ENCODE data around the gene ROGDI. TPM values are rescaled to one million over a fixed set of nuclear protein-coding genes. Genes with fewer than 3 reads are reported as not detected.
A peak's percentile ranks its signal among the peaks of the same experiment; 100 is the strongest.

ROGDI gene
- total and polyA plus RNA-seq, 4 donors = 14.6 to 37.1 (median 30.5) TPM

DNA sequence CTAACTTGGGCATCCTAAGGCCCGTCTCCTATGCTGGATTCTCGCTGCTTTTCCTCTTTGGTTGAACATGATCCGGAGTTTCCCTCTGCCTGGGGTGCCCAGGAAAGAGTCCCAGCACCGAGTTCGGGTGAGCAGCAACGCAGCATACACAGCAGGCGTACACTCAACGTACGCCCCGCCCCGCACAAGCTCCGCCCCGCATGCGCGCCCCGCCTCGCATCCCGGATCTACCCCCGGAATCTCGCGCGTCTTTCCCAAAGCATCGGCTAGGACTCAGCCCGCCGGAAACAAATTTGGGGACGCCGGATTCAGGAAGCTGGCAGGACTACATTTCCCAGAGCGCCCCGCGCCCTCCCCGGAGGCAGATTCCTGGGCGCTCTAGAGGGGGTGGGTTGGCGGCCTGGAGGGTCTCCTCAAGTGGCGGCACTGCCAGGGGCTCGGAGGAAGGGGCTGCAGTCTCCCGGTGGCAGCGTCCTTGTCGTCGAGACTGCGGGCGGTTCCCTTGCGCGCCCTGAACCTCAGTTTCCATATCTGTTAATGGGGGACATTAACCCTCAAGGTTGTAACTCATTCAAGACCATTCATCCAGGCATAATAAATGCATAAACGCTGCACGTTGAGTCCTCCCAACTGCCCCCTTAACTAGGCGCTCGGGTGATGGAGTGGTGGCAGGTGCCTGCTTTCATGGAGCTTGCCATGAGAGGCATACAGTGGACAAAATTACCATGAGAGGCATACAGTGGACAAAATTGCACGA is 33.7 kb downstream of the ROGDI start:
- ATAC-seq (ENCODE audit: insufficient read depth, low FRiP score) = peak; percentile 97
- Histone ChIP-seq H3K27me3 (ENCODE audit: control insufficient read depth in 3 of 3, insufficient read depth in 3 of 3, low read length in 2 of 3) (no peaks in the 10 kb centered on the region), H3K9ac (ENCODE audit: insufficient read depth in 1 of 2, low read length in 2 of 2) (peak overlapping the region in 1 of 2 donors; percentile 88), H3K4me3 (peak overlapping the region; percentile 72), H3K4me1 (ENCODE audit: control insufficient read depth in 5 of 5, insufficient read depth in 5 of 5, low read length in 5 of 5) (peaks cover 0 to 20% (median 4%) of the 10 kb centered on the region in 5 donors), H3K36me3 (ENCODE audit: control insufficient read depth in 4 of 4, insufficient read depth in 4 of 4, low read length in 4 of 4) (peaks cover 0 to 10% (median 4%) of the 10 kb centered on the region in 4 donors), H3K27ac (ENCODE audit: low read depth in 1 of 2, low read length in 1 of 2) (peak overlapping the region; percentile 91 to 93), H3K9me3 (ENCODE audit: control insufficient read depth in 4 of 4, insufficient read depth in 3 of 4, low read length in 3 of 4) (no peaks in the 10 kb centered on the region)
- WGBS, 2 donors = 5 to 7% methylated on average over 48 of the region's 48 CpGs
- peak; percentile 97 to 98 (median 98) for DNase-seq
- TF ChIP-seq, protein P1, sequence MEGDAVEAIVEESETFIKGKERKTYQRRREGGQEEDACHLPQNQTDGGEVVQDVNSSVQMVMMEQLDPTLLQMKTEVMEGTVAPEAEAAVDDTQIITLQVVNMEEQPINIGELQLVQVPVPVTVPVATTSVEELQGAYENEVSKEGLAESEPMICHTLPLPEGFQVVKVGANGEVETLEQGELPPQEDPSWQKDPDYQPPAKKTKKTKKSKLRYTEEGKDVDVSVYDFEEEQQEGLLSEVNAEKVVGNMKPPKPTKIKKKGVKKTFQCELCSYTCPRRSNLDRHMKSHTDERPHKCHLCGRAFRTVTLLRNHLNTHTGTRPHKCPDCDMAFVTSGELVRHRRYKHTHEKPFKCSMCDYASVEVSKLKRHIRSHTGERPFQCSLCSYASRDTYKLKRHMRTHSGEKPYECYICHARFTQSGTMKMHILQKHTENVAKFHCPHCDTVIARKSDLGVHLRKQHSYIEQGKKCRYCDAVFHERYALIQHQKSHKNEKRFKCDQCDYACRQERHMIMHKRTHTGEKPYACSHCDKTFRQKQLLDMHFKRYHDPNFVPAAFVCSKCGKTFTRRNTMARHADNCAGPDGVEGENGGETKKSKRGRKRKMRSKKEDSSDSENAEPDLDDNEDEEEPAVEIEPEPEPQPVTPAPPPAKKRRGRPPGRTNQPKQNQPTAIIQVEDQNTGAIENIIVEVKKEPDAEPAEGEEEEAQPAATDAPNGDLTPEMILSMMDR (IDR thresholded peaks at IDR 0.05; ENCODE audit: control extremely low read depth, extremely low read depth) = no peak

DNA sequence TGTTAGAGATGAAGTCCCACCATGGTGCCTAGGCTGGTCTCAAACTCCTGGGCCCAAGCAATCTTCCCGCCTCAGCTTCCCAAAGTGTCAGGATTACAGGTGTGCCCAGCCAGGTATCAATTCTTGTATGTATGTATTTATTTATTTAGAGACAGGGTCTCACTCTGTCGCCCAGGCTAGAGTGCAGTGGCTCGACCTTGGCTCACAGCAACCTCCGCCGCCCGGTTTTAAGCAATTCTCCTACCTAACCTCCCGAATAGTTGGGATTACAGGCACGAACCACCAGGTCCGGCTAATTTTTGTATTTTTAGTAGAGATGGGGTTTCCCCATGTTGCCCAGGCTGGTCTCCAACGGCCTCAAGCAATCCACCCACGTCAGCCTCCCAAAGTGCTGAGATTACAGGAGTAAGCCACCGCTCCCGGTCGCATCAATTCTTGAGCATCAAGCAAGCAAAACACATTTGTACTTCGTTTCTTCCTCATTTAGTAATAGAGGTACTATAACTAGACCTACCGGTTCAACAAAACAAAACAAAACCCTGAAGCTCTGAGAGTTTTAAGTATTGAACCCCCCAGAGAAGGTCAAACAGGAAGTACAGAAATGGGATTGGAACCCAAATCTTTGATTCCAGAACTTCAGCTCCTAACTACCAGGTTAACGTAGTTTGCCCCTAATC is 34.4 kb downstream of the ROGDI start:
- no peaks in the 10 kb centered on the region for H3K9me3 ChIP-seq (ENCODE audit: control insufficient read depth in 4 of 4, insufficient read depth in 3 of 4, low read length in 3 of 4)
- ATAC-seq (ENCODE audit: insufficient read depth, low FRiP score) (no peak), DNase-seq (no peak)
- peak overlapping the region in 1 of 2 donors; percentile 88 for H3K9ac ChIP-seq (ENCODE audit: insufficient read depth in 1 of 2, low read length in 2 of 2)
- H3K36me3 ChIP-seq (ENCODE audit: control insufficient read depth in 4 of 4, insufficient read depth in 4 of 4, low read length in 4 of 4) = peaks cover 0 to 15% (median 6%) of the 10 kb centered on the region in 4 donors
- TF ChIP-seq, protein P1 (IDR thresholded peaks at IDR 0.05; ENCODE audit: control extremely low read depth, extremely low read depth) = no peak
- H3K4me3 ChIP-seq = peak overlapping the region; percentile 2
- no peaks in the 10 kb centered on the region for H3K27me3 ChIP-seq (ENCODE audit: control insufficient read depth in 3 of 3, insufficient read depth in 3 of 3, low read length in 2 of 3)
- peaks cover 0 to 20% (median 4%) of the 10 kb centered on the region in 5 donors for H3K4me1 ChIP-seq (ENCODE audit: control insufficient read depth in 5 of 5, insufficient read depth in 5 of 5, low read length in 5 of 5)
- peak overlapping the region; percentile 91 to 93 for H3K27ac ChIP-seq (ENCODE audit: low read depth in 1 of 2, low read length in 1 of 2)
- 39 to 50% methylated on average over 17 of the region's 17 CpGs for WGBS, 2 donors

DNA sequence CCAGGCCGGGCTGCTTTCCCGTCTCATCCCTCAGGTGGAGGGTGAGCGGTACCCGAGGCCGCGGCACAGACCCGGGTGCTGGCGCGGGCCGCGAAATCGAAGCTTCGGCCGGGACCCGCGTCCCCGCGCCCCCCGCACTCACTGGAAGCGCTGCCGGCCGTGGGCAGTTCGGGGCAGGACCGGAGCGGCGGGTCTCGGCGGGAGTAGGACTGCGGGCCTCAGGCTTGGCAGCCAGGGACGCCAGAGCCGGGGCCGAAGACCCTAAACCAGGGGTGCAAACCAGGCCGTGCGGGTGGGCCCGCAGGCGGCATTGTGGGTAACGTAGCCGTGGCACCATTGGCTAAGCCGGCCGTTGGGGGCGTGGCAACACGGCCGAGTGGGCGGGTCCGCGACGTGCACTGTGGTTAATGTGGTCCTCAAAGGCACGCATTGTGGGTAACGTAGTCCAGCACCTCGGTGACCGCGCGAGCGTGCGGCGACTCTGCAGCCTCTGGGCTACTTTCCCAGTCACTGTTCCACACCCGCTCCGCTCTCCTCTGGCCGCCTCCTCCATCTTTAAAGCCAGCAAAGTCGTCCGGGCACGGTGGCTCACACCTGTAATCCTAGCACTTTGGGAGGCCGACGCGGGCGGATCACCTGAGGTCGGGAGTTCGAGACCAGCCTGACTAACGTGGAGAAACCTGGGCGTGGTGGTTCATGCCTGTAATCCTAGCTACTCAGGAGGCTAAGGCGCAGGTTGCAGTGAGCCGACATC is 35.4 kb downstream of the ROGDI start, which contains the start of gene ZNF500:
Gene ZNF500 (minus strand): TSS at position 288 of the 754 bp plus-strand sequence. CDS start 1,184 bp downstream, outside the sequence.
- H3K27me3 ChIP-seq (ENCODE audit: control insufficient read depth in 3 of 3, insufficient read depth in 3 of 3, low read length in 2 of 3) = no peaks in the 10 kb centered on the region
- TF ChIP-seq, protein P1 (IDR thresholded peaks at IDR 0.05; ENCODE audit: control extremely low read depth, extremely low read depth) = no peak
- 2 to 4% methylated on average over 65 to 72 of the region's 72 CpGs for WGBS, 2 donors
- H3K9me3 ChIP-seq (ENCODE audit: control insufficient read depth in 4 of 4, insufficient read depth in 3 of 4, low read length in 3 of 4) = no peaks in the 10 kb centered on the region
- peaks cover 0 to 24% (median 10%) of the 10 kb centered on the region in 4 donors for H3K36me3 ChIP-seq (ENCODE audit: control insufficient read depth in 4 of 4, insufficient read depth in 4 of 4, low read length in 4 of 4)
- peak; percentile 97 to 99 (median 98) for DNase-seq
- peaks cover 0 to 20% (median 4%) of the 10 kb centered on the region in 5 donors for H3K4me1 ChIP-seq (ENCODE audit: control insufficient read depth in 5 of 5, insufficient read depth in 5 of 5, low read length in 5 of 5)
- H3K27ac ChIP-seq (ENCODE audit: low read depth in 1 of 2, low read length in 1 of 2) = peak within 1 kb of the TSS; percentile 91 to 93
- H3K9ac ChIP-seq (ENCODE audit: insufficient read depth in 1 of 2, low read length in 2 of 2) = peak within 1 kb of the TSS; percentile 79 to 83
- peak; percentile 90 for ATAC-seq (ENCODE audit: insufficient read depth, low FRiP score)
- peak within 1 kb of the TSS; percentile 99 for H3K4me3 ChIP-seq

Measured in lung (tissue), 12 donors.